ENCODE results near the gene RHPN2.
"Not testable (repeated sequence)": the region's sequence is repeated elsewhere in the genome, so short reads cannot be mapped to it uniquely, and the experiment has no call there.

GRCh38 chr19:33025468-33026238 lies 39.0 kb downstream of the RHPN2 start:
- TF ChIP-seq EP300, CTCF, POLR2A (IDR thresholded peaks at IDR 0.05): not testable (repeated sequence)
